ENCODE data around the gene VTCN1.

DNA sequence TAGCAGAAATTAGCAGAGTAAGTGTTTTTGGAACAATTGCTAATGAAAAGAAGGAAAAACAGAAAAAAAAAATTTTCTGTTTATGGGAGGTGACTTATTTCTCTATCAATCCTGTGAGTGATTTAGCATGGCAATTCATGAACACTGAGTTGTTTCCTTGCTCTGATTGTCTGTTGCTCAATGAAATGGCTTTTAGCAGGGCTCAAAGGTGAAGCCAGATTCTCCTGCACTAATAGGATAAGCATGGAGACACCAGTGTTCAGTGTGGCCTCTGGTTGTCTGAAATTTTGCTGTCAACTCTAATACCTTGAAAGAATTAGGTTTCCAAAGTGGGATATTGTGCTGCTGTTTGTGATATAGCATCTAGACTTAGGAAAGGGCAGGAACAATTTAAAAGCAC, 105.0 kb downstream of the VTCN1 start:
- no peak for TF ChIP-seq PATZ1 (CRISPR knock-in tag; IDR thresholded peaks at IDR 0.05; ENCODE audit: borderline replicate concordance)
- no peak for TF ChIP-seq CSDC2 (CRISPR knock-in tag; IDR thresholded peaks at IDR 0.05)
- no peak for TF ChIP-seq ARNTL (CRISPR knock-in tag; IDR thresholded peaks at IDR 0.05; ENCODE audit: borderline replicate concordance, low read depth)
- no peak for TF ChIP-seq GLIS3 (CRISPR knock-in tag; IDR thresholded peaks at IDR 0.05)
- TF ChIP-seq ZC3H10 (CRISPR knock-in tag; IDR thresholded peaks at IDR 0.05), result no peak
- TF ChIP-seq, protein P1, sequence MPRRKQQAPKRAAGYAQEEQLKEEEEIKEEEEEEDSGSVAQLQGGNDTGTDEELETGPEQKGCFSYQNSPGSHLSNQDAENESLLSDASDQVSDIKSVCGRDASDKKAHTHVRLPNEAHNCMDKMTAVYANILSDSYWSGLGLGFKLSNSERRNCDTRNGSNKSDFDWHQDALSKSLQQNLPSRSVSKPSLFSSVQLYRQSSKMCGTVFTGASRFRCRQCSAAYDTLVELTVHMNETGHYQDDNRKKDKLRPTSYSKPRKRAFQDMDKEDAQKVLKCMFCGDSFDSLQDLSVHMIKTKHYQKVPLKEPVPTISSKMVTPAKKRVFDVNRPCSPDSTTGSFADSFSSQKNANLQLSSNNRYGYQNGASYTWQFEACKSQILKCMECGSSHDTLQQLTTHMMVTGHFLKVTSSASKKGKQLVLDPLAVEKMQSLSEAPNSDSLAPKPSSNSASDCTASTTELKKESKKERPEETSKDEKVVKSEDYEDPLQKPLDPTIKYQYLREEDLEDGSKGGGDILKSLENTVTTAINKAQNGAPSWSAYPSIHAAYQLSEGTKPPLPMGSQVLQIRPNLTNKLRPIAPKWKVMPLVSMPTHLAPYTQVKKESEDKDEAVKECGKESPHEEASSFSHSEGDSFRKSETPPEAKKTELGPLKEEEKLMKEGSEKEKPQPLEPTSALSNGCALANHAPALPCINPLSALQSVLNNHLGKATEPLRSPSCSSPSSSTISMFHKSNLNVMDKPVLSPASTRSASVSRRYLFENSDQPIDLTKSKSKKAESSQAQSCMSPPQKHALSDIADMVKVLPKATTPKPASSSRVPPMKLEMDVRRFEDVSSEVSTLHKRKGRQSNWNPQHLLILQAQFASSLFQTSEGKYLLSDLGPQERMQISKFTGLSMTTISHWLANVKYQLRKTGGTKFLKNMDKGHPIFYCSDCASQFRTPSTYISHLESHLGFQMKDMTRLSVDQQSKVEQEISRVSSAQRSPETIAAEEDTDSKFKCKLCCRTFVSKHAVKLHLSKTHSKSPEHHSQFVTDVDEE (CRISPR knock-in tag; IDR thresholded peaks at IDR 0.05), result no peak
- no peak for TF ChIP-seq CSRNP3 (CRISPR knock-in tag; IDR thresholded peaks at IDR 0.05)
- no peak for TF ChIP-seq BACH2 (CRISPR knock-in tag; IDR thresholded peaks at IDR 0.05; ENCODE audit: borderline replicate concordance)
